HPDE6-E6E7 (cell line): Measurements from ENCODE around the gene NPC1.
"Not testable (repeated sequence)": the region's sequence is repeated elsewhere in the genome, so short reads cannot be mapped to it uniquely, and the experiment has no call there.

ENCODE experiments used
- DNase-seq: peaks from one replicate; pipeline ENCODE4 v3.0.0; 2011; ENCODE audit warnings: missing footprints; ENCODE audit errors: extremely low spot score

The NPC1 gene

GRCh38 chr18:23523429-23524212 is 62.7 kb downstream of the NPC1 start:
- DNase-seq = peak; percentile 27

DNA sequence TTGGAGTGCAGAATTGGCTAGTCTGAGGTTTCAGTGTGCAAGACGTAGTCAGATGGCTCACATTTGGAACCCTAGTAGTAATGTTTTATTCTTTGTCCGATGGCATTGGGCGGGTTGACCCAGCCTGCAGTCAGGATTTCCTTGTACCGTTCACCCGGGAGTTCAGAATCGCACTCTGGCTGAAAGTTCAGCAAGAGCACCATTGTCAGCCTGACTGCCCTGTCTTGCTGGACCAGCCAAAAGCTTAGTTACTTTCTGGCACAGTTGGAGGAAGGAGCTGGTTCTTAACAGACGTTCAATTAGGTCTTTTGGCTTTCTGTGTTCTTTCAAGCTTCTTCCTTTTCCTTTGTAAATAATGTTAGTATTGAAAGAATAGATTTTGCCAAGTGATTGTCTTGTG is 64.4 kb downstream of the NPC1 start:
- no peak for DNase-seq

DNA sequence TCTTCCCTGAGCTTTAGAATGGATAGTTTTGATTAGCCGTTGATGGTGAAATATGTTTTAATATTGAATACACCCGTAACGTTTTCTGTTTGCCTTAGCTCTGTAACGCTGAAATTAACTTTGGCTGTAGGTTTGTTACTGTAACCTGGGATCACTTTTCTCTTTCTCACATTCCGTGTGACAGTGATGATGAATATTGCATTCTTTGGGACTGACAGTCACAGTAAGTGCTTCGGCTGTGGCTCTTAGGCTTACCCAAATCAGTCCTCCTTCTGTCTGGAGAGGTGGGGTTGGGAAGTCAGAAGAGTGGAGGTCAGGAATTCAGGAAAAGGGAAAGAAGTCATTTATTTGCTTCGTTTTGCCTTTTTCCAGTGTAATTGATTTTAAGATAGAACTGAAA is 65.0 kb downstream of the NPC1 start:
- DNase-seq = no peak

GRCh38 chr18:23519734-23520133 is 66.6 kb downstream of the NPC1 start:
- DNase-seq = no peak

DNA sequence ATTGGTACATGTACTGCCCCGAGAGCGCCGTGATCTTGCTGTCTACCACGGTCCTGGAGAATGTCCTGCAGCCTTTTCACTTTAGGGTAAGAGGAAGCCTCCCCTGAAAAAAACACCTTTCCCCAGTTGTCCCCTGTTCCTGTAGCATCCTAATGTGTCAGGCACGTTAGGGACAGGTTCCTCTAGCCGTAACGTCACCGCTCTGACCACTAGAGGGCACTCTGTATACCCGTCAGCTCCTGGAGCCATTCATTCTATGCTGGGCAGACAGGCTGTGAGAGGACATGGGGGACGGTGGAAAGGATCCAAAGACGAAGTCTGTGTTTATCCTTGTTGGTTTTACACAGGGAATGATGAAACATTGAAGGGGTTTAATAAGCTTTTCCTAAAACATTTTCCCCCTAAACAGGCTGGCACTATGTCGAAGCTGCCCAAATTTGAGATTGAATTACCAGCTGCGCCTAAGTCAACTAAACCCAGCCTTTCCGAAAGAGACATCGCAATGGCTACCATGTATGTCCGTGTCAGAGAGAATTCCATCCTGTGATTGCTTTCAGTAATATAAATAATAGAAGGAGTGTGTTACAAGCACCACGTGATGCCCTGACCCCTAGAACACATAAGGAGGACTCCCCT is 70.3 kb downstream of the NPC1 start:
- peak; percentile 79 for DNase-seq

DNA sequence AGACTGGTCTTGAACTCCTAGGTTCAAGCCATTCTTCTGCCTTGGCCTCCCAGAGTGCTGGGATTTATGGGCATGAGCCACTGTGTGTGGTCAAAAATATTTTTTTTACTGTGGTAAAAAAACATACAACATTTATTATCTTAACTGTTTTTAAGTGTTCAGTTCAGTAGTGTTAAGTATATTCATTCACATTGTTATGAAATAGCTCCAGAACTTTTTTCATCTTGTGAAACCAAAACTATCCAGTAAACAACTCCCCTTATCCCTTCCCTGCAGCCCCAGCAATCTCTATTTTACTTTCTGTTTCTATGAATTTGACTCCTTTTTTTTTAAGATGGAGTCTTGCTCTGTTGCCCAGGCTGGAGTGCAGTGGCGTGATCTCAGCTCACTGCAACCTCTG is 73.7 kb downstream of the NPC1 start:
- no peak for DNase-seq

DNA sequence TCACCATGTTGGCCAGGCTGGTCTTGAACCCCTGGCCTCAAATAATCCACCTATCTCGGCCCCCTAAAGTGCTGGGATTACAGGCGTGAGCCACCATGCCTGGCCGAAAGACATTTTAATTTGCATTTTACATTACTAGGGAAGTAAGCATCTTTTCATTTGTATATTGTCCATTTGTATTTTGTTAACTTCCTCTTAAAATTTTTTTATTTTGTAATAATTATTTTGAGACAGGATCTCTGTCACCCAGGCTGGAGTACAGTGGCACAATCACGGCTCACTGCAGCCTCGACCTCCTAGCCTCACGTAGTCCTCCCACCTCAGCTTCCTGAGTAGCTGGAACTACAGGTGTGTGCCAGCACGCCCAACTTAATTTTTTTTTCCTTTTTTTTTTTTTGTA is 74.1 kb downstream of the NPC1 start:
- DNase-seq = not testable (repeated sequence)

GRCh38 chr18:23510923-23511322 is 75.4 kb downstream of the NPC1 start:
- DNase-seq = not testable (repeated sequence)

- no peak for DNase-seq
Measured at GRCh38 chr18:23506393-23506792, 79.9 kb downstream of the NPC1 start.

GRCh38 chr18:23504720-23505119 is 81.6 kb downstream of the NPC1 start:
- no peak for DNase-seq

DNA sequence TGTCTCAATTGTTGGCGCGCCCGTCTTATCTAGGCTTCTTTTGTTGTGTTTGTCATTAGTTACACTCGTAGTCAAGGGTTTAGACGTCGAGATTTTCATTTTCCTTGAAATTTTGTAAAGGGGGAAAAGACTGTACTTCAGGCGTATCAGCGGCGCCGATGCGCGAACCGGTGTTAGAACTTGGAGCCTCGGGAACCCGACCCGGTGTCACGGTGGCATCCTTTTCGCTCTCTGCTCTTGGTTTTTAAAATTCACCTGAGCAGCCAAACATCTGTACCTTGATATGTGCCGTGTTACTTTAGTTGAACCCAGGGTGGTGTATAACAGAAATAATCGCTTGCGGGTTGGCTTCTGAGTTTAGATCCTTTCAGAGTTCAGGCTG is 82.4 kb downstream of the NPC1 start:
- no peak for DNase-seq

DNA sequence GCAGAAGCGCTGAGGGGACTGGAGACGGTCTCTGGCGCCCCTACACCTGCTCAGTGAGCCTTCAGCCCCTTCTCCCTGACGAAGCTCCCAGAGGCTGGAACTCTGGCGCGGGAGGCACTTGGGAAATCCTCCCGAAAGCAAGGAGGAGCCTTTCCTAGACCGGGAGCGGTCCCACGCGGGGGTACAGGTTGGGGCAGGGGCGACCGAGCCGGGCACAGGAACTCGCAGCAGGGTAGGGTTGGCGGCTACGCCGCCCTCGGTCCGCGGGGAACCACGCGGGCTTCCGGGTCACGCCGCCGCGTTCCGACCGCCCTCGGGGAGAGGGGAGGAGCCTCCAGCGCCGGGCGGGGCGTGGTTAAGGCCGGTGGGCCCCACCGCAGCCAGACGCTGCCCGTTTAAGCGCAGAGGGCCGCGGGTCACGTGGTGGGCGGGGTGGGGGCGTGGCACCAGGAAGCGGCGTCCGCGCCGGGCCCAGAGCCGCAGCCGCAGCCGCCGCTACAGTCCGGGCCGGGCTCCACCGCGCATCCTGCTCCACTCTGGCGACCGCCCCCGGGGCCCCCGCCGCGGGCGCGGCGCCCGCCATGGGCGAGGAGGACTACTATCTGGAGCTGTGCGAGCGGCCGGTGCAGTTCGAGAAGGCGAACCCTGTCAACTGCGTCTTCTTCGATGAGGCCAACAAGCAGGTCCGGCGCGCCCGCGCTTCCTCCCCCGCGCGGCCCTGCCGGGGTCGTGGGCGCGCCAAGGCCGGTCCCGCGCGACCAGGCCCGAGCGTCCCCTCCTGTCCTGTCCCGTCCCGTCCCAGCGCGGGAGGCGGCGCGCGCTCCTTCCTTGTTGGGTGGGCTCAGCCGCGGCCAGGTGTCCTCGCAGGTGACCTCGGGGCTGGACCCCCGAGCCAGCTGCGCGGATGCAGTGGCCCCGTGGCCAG is 83.0 kb downstream of the NPC1 start, which contains the start of gene RMC1:
RMC1 (plus strand) TSS at position 474 of the 925 bp plus-strand sequence; CDS start at position 582, 108 bp downstream.
- peak; percentile 81 for DNase-seq

- no peak for DNase-seq
Measured at GRCh38 chr18:23502516-23503037, 83.7 kb downstream of the NPC1 start.

GRCh38 chr18:23501626-23502025 is 84.7 kb downstream of the NPC1 start:
- no peak for DNase-seq

GRCh38 chr18:23499291-23499781 is 87.0 kb downstream of the NPC1 start:
- DNase-seq = no peak

DNA sequence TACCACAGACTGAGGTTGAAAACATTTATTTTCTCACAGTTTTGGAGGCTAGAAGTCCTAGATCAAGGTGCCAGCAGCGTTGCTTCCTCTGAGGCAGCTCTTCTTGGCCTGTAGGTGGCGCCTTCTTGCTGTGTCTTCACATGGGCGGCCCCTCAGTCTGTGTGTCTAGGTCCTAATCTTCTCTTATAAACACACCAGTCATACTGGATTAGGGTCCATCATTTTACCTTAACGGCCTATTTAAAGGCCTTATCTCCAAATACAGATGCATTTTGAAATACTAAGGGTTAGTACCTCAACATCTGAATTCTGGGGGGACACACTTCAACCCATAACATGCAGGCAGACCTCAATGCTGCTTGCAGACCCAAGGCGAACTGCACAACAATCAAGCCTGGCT is 87.4 kb downstream of the NPC1 start:
- DNase-seq = no peak

- no peak for DNase-seq
Measured at GRCh38 chr18:23498117-23498516, 88.2 kb downstream of the NPC1 start.

- no peak for DNase-seq
Measured at GRCh38 chr18:23495723-23496440, 90.4 kb downstream of the NPC1 start.

- DNase-seq = peak; percentile 55
Measured at GRCh38 chr18:23494992-23495391, 91.3 kb downstream of the NPC1 start.

DNA sequence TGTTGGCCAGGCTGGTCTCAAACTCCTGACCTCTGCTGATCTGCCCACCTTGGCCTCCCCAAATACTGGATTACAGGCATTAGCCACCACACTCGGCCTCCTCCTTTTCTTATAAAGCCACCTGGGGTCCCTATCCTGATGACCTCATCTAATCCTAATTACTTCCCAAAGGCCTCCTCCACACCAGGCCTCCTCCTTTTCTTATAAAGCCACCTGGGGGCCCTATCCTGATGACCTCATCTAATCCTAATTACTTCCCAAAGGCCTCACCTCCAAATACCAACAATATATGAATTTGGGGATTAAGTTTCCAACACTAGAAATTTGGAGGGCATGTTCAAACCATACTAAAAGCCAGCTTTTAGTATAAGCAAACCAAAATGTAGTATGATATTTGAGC is 92.7 kb downstream of the NPC1 start:
- no peak for DNase-seq

DNA sequence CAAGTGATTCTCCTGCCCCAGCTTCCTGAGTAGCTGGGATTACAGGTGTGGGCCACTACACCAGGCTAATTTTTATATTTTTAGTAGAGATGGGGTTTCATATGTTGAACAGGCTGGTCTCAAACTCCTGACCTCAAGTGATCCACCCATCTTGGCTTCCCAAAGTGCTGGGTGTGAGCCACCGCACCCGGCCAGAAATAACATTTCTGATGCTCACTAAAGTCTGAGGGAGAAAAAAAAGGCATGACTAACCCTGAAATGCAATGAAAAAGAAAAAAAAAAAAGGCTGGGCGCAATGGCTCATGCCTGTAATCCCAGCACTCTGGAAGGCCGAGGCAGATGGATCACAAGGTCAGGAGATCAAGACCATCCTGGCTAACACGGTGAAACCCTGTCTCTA is 96.7 kb downstream of the NPC1 start:
- not testable (repeated sequence) for DNase-seq
